ENCODE results near the gene INPP1. TPM values are rescaled to one million over a fixed set of nuclear protein-coding genes. Genes with fewer than 3 reads are reported as not detected.
"Not testable (repeated sequence)": the region's sequence is repeated elsewhere in the genome, so short reads cannot be mapped to it uniquely, and the experiment has no call there.

INPP1 gene, protein sequence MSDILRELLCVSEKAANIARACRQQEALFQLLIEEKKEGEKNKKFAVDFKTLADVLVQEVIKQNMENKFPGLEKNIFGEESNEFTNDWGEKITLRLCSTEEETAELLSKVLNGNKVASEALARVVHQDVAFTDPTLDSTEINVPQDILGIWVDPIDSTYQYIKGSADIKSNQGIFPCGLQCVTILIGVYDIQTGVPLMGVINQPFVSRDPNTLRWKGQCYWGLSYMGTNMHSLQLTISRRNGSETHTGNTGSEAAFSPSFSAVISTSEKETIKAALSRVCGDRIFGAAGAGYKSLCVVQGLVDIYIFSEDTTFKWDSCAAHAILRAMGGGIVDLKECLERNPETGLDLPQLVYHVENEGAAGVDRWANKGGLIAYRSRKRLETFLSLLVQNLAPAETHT
- total RNA-seq (ENCODE audit: unreplicated experiment) = 11.7 TPM
- long read RNA-seq, transcript INPP1-201 (6 exons, 1,919 nt) = major isoform, 13 of 20 reads
- long read RNA-seq, partial matches to known transcripts = 2 of 20 reads
- long read RNA-seq, other reads (novel, unspliced or antisense) = 1 of 20 reads

DNA sequence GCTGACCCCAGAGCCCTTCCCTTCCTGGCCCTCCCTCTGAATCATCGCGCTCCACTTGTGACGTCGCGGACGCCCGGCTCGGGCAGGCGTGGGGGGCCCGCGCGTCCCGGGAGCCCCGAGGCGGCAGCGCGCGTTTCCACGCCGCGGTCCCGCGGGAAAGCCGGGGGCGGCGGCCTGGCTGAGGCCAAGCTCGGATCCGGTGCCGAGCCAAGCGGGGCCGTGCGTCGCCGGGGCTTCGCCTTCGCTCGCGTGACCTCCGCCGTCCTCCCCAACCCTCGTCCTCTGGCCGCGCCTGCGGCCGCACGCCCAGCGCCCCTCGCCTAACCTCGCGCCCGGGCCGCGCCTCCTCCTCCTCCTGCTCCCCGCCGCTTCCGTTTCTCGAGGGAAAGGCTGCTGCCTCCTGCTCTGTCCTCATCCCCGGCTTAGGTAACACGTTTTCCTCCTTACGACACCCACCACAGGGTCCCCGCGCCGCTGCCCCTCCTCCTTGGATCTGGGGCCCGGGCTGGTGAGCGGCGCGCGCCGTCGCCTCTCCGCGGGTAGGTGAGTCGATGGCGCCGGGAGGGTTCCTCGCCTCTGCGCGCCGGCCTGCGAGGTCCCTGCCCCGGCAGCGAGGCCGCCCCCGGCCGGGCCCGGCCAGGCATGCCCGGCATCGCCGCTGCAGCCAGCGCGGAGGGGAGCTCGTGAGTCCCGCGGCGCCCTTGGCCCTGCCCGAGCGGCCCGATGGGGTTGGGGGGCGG, at the start of gene INPP1:
Gene INPP1, plus strand, starts transcription at position 54 of the 740 bp plus-strand sequence. CDS start 16,514 bp downstream, outside the sequence.
- Mint-ChIP-seq H3K4me3 (ENCODE audit: unreplicated experiment) (peak within 1 kb of the TSS; percentile 88), H3K27ac (ENCODE audit: unreplicated experiment) (peak within 1 kb of the TSS; percentile 74), H3K27me3 (ENCODE audit: unreplicated experiment) (peaks cover 2% of the 10 kb centered on the region), H3K4me1 (ENCODE audit: unreplicated experiment) (peaks cover 7% of the 10 kb centered on the region), H3K9me3 (ENCODE audit: unreplicated experiment) (no peaks in the 10 kb centered on the region), H3K36me3 (ENCODE audit: low read depth, unreplicated experiment) (no peaks in the 10 kb centered on the region)
- TF ChIP-seq, protein P1, sequence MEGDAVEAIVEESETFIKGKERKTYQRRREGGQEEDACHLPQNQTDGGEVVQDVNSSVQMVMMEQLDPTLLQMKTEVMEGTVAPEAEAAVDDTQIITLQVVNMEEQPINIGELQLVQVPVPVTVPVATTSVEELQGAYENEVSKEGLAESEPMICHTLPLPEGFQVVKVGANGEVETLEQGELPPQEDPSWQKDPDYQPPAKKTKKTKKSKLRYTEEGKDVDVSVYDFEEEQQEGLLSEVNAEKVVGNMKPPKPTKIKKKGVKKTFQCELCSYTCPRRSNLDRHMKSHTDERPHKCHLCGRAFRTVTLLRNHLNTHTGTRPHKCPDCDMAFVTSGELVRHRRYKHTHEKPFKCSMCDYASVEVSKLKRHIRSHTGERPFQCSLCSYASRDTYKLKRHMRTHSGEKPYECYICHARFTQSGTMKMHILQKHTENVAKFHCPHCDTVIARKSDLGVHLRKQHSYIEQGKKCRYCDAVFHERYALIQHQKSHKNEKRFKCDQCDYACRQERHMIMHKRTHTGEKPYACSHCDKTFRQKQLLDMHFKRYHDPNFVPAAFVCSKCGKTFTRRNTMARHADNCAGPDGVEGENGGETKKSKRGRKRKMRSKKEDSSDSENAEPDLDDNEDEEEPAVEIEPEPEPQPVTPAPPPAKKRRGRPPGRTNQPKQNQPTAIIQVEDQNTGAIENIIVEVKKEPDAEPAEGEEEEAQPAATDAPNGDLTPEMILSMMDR (IDR thresholded peaks at IDR 0.05; ENCODE audit: unreplicated experiment) = no peak
- DNase-seq (ENCODE audit: low spot score) = peak; percentile 56

DNA sequence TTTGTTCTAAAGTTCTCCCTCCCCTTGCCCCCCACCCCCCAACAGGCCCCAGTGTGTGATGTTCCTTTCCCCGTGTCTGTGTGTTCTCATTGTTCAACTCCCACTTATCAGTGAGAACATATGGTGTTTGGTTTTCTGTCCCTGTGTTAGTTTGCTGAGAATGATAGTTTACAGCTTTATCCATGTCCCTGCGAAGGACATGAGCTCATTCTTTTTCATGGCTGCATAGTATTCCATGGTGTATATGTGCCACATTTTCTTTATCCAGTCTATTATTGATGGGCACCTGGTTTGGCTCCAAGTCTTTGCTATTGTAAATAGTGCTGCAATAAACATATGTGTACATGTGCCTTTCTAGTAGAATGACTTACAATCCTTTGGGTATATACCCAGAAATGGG, 45.5 kb upstream of the INPP1 start:
- not testable (repeated sequence) for H3K27me3 Mint-ChIP-seq (ENCODE audit: unreplicated experiment); DNase-seq (ENCODE audit: low spot score); H3K27ac Mint-ChIP-seq (ENCODE audit: unreplicated experiment); H3K9me3 Mint-ChIP-seq (ENCODE audit: unreplicated experiment)
- Mint-ChIP-seq H3K4me1 (ENCODE audit: unreplicated experiment) (peaks cover 24% of the 10 kb centered on the region), H3K4me3 (ENCODE audit: unreplicated experiment) (peak overlapping the region; percentile 22), H3K36me3 (ENCODE audit: low read depth, unreplicated experiment) (peaks cover 39% of the 10 kb centered on the region)

DNA sequence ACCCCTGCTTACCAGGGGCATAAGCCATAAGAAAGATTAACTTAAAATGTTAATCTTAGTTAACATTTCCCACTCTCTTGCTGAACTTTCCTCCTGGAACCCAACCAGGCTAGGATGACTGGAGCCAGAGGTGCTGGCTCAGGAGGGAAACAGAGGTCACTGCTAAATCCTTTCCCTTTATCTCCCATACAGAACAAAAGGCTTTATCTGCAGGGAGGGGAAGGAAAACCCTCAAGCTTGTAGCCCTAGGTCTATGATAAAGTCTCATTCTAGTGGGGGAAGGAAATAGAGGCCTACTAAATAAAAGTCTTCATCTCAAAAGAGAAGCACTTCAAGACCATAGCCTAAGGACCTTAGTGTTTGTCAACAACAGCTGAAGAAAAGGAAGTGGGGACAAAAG, 42.4 kb upstream of the INPP1 start:
- Mint-ChIP-seq H3K36me3 (ENCODE audit: low read depth, unreplicated experiment) (peaks cover 39% of the 10 kb centered on the region), H3K4me1 (ENCODE audit: unreplicated experiment) (peaks cover 24% of the 10 kb centered on the region), H3K9me3 (ENCODE audit: unreplicated experiment) (no peaks in the 10 kb centered on the region), H3K27me3 (ENCODE audit: unreplicated experiment) (peaks cover 6% of the 10 kb centered on the region), H3K4me3 (ENCODE audit: unreplicated experiment) (peak overlapping the region; percentile 43), H3K27ac (ENCODE audit: unreplicated experiment) (peak overlapping the region; percentile 77)
- TF ChIP-seq, protein P1 (IDR thresholded peaks at IDR 0.05; ENCODE audit: unreplicated experiment) = no peak
- no peak for DNase-seq (ENCODE audit: low spot score)

DNA sequence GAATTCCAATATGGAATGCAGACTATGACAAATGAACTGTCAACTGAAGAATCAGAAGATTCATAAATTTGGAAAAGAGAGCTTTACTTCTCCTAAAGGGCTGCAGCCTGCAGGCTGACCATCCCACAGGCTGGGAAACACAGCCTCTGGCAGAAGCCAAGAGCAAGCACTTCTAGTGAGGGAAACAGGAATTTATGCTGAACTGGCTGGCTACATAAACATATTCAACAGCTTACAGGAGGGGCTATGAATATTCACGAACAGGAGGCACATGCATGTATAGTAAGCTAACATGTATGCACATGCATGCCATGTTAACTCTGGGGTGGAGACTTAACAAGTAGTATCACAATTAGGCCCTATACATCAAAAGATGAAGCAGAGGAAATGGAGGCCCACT, 41.3 kb upstream of the INPP1 start:
- Mint-ChIP-seq H3K27ac (ENCODE audit: unreplicated experiment) (no peak overlapping the region), H3K9me3 (ENCODE audit: unreplicated experiment) (no peaks in the 10 kb centered on the region), H3K27me3 (ENCODE audit: unreplicated experiment) (peaks cover 4% of the 10 kb centered on the region), H3K4me1 (ENCODE audit: unreplicated experiment) (peaks cover 24% of the 10 kb centered on the region), H3K4me3 (ENCODE audit: unreplicated experiment) (no peak overlapping the region), H3K36me3 (ENCODE audit: low read depth, unreplicated experiment) (peaks cover 33% of the 10 kb centered on the region)
- TF ChIP-seq, protein P1 (IDR thresholded peaks at IDR 0.05; ENCODE audit: unreplicated experiment) = no peak
- DNase-seq (ENCODE audit: low spot score) = no peak

DNA sequence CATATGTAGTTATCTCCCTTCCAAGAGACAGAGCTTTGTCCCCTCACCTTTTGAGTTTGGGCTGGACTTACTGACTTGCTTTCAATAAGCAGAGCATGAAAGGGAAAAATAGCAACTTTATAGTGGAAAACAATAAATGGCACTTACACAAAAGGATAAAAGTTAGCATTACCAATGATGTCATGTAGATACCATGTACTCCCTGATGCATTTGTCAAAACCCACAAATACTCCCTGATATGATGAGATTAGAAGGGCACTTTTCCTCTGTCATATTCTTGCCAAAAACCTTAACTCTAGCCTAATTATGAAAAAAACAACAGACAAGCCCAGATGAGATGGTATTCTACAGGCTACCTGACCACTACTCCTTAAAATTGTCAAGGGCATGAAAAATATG, 39.7 kb upstream of the INPP1 start:
- peaks cover 28% of the 10 kb centered on the region for H3K36me3 Mint-ChIP-seq (ENCODE audit: low read depth, unreplicated experiment)
- no peak overlapping the region for H3K4me3 Mint-ChIP-seq (ENCODE audit: unreplicated experiment)
- H3K9me3 Mint-ChIP-seq (ENCODE audit: unreplicated experiment) = no peaks in the 10 kb centered on the region
- DNase-seq (ENCODE audit: low spot score) = no peak
- TF ChIP-seq, protein P1 (IDR thresholded peaks at IDR 0.05; ENCODE audit: unreplicated experiment) = no peak
- H3K27me3 Mint-ChIP-seq (ENCODE audit: unreplicated experiment) = peaks cover 4% of the 10 kb centered on the region
- H3K4me1 Mint-ChIP-seq (ENCODE audit: unreplicated experiment) = peaks cover 24% of the 10 kb centered on the region
- H3K27ac Mint-ChIP-seq (ENCODE audit: unreplicated experiment) = no peak overlapping the region

All from endothelial cell (in vitro differentiated cells).